ENCODE data around the gene GPR3.

- TF ChIP-seq, protein P1, sequence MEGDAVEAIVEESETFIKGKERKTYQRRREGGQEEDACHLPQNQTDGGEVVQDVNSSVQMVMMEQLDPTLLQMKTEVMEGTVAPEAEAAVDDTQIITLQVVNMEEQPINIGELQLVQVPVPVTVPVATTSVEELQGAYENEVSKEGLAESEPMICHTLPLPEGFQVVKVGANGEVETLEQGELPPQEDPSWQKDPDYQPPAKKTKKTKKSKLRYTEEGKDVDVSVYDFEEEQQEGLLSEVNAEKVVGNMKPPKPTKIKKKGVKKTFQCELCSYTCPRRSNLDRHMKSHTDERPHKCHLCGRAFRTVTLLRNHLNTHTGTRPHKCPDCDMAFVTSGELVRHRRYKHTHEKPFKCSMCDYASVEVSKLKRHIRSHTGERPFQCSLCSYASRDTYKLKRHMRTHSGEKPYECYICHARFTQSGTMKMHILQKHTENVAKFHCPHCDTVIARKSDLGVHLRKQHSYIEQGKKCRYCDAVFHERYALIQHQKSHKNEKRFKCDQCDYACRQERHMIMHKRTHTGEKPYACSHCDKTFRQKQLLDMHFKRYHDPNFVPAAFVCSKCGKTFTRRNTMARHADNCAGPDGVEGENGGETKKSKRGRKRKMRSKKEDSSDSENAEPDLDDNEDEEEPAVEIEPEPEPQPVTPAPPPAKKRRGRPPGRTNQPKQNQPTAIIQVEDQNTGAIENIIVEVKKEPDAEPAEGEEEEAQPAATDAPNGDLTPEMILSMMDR (IDR thresholded peaks at IDR 0.05), result peak in 3 of 4 experiments; percentile 65 to 84 (median 65)
- no peak for TF ChIP-seq EP300 (IDR thresholded peaks at IDR 0.05)
Observed at GRCh38 chr1:27402349-27402754, 9.9 kb downstream of the GPR3 start.

Data from gastroesophageal sphincter (tissue), 3 donors.